Karpas-422 (cell line): ENCODE results near the gene MCTP2. TPM values are rescaled to one million over a fixed set of nuclear protein-coding genes. Genes with fewer than 3 reads are reported as not detected.

Experiments used
- DNase-seq: peaks from one replicate; pipeline ENCODE4 v3.0.0-alpha.2; 2015
- H2AFZ ChIP-seq: fragments of 200-600 bp; sonication (generic); 2 replicates; pipeline ENCODE4 v1.6.1; 2014; ENCODE audit warnings: antibody characterized with exemption, low read length, mixed read lengths
- H3K27ac ChIP-seq: fragments of 200-600 bp; sonication (generic); 2 replicates; pipeline ENCODE4 v1.5.1; 2014; ENCODE audit warnings: mild to moderate bottlenecking, low read length, moderate library complexity
- H3K27me3 ChIP-seq: fragments of 200-600 bp; sonication (generic); 2 replicates; pipeline ENCODE4 v1.6.1; 2014; ENCODE audit warnings: low read length, mixed read lengths
- H3K36me3 ChIP-seq: fragments of 200-600 bp; sonication (generic); 2 replicates; pipeline ENCODE4 v1.6.1; 2014; ENCODE audit warnings: low read length, mixed read lengths; ENCODE audit not compliant: insufficient read depth
- H3K4me1 ChIP-seq: fragments of 200-600 bp; sonication (generic); 2 replicates; pipeline ENCODE4 v1.6.1; 2014; ENCODE audit warnings: mild to moderate bottlenecking, low read length, mixed read lengths
- H3K4me2 ChIP-seq: fragments of 200-600 bp; sonication (generic); 2 replicates; pipeline ENCODE4 v1.6.1; 2014; ENCODE audit warnings: low read length, low read depth, mild to moderate bottlenecking; ENCODE audit not compliant: poor library complexity, severe bottlenecking
- H3K4me3 ChIP-seq: fragments of 200-600 bp; sonication (generic); 2 replicates; pipeline ENCODE4 v1.5.1; 2014; ENCODE audit warnings: mild to moderate bottlenecking, antibody characterized with exemption, low read length, mixed read lengths
- H3K79me2 ChIP-seq: fragments of 200-600 bp; sonication (generic); 2 replicates; pipeline ENCODE4 v1.6.1; 2014; ENCODE audit warnings: mild to moderate bottlenecking, low read length, mixed read lengths
- H3K9ac ChIP-seq: fragments of 200-600 bp; sonication (generic); 2 replicates; pipeline ENCODE4 v1.6.0; 2014; ENCODE audit warnings: low read length
- H3K9me2 ChIP-seq: fragments of 200-600 bp; sonication (generic), shearing (Covaris generic); replicated peaks from 2 replicates; pipeline ENCODE4 v1.6.0; 2014; ENCODE audit warnings: mild to moderate bottlenecking, low read length, moderate library complexity; ENCODE audit not compliant: insufficient read depth
- H3K9me3 ChIP-seq: fragments of 300-700, 200-600 bp; sonication (generic); 2 replicates; pipeline ENCODE4 v1.6.1; 2014; ENCODE audit warnings: low read length, mixed read lengths
- H4K20me1 ChIP-seq: fragments of 200-600 bp; sonication (generic); 2 replicates; pipeline ENCODE4 v1.6.1; 2014; ENCODE audit warnings: mild to moderate bottlenecking, antibody characterized with exemption, low read length, low read depth; ENCODE audit not compliant: insufficient read depth
- total RNA-seq: library from RNA; depleted of rRNA; stranded (reverse); fragments of >200 nt; shearing (Covaris generic); gene quantifications from 2 replicates; pipeline ENCODE4 v1.2.3, GENCODE V29; 2014; ENCODE audit warnings: low replicate concordance

Gene MCTP2
- total RNA-seq, 1 experiment from 2014 or later: 58.9 TPM

DNA sequence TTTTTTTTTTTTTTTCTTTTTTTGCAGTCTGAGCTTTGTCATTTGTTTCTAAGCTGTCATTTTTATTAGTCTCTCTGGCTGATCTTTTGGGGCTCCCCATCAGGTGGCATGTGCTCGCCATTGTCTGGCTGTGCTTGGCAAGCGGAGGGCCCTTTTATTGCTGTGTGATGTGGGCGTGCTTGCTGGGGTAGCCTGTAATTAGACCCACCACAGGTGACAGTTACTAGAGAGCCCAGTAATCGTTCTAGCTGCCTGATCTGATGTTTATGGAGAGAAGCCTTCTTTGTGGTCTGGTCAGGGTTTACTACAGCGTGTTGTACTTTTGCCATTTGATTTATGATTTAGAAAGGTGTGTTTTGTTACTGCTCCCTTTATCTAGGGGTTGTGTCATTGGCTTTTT, 179.9 kb downstream of the MCTP2 start:
- no peaks in the 10 kb centered on the region for H3K27me3 ChIP-seq
- H3K4me1 ChIP-seq: peaks cover 33% of the 10 kb centered on the region
- H4K20me1 ChIP-seq: no peaks in the 10 kb centered on the region
- H3K4me3 ChIP-seq: no peak overlapping the region
- no peak overlapping the region for H2AFZ ChIP-seq
- H3K9me2 ChIP-seq: no peaks in the 10 kb centered on the region
- no peaks in the 10 kb centered on the region for H3K9me3 ChIP-seq
- H3K79me2 ChIP-seq: no peaks in the 10 kb centered on the region
- peak overlapping the region; percentile 24; the same call in 1 of the 2 replicates for H3K27ac ChIP-seq
- H3K36me3 ChIP-seq: no peaks in the 10 kb centered on the region
- no peak overlapping the region for H3K9ac ChIP-seq
- DNase-seq: no peak
- H3K4me2 ChIP-seq: no peak overlapping the region

DNA sequence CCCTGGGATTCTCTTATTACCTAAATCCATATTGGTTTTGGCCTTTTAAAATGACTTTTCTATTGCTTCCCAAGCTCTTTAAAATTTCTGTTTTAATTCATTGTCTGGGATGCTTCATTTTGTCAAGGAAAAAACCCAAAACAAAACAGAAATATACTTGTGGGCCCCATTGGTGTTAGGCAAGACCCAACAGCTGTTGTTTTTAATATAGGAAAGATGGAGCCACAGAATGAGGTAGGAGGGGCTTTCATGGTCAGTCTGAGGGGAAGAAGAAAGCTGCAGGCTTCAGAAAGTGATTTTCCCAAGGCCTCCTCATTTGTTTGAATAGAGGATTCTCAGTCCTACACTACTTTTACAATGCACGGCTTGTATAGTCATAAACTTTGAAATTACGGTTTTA, 180.5 kb downstream of the MCTP2 start:
- H3K9me2 ChIP-seq: no peaks in the 10 kb centered on the region
- no peaks in the 10 kb centered on the region for H3K27me3 ChIP-seq
- H3K9ac ChIP-seq: no peak overlapping the region
- no peaks in the 10 kb centered on the region for H4K20me1 ChIP-seq
- H3K4me1 ChIP-seq: peaks cover 33% of the 10 kb centered on the region
- H3K36me3 ChIP-seq: no peaks in the 10 kb centered on the region
- no peaks in the 10 kb centered on the region for H3K9me3 ChIP-seq
- no peak overlapping the region for H3K4me2 ChIP-seq
- H2AFZ ChIP-seq: no peak overlapping the region
- no peak overlapping the region for H3K27ac ChIP-seq
- H3K4me3 ChIP-seq: no peak overlapping the region
- no peak for DNase-seq
- H3K79me2 ChIP-seq: no peaks in the 10 kb centered on the region

- Histone ChIP-seq H3K9me2 (no peaks in the 10 kb centered on the region), H4K20me1 (no peaks in the 10 kb centered on the region), H3K4me3 (no peak overlapping the region), H3K79me2 (no peaks in the 10 kb centered on the region), H3K36me3 (no peaks in the 10 kb centered on the region), H3K9ac (no peak overlapping the region), H3K9me3 (no peaks in the 10 kb centered on the region), H3K4me1 (peaks cover 33% of the 10 kb centered on the region), H3K27me3 (no peaks in the 10 kb centered on the region), H2AFZ (no peak overlapping the region), H3K4me2 (peak overlapping the region; percentile 8), H3K27ac (no peak overlapping the region)
- DNase-seq: peak; percentile 75
Measured at GRCh38 chr15:94412979-94413746, 181.8 kb downstream of the MCTP2 start.

DNA sequence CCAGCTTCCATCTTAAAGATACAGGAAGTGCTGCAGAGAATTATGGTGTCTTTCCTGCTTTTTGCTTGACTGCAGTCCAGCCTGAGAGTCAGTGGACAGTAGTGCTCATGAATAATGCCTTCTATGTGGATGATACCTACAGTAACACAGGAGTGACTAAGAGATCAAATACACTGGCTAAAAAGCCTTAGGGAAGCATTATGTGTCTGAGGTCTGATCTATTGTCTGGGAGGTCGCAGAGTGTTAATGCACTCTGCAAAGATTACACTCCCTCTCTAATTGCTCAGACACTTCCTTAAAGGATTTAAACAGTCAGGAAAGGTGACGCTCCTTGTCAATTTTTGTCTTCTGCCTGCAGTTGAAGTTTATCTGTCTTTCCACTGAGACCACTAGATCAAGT, 183.6 kb downstream of the MCTP2 start:
- Histone ChIP-seq H3K4me2 (no peak overlapping the region), H3K27ac (no peak overlapping the region)

GRCh38 chr15:94416267-94416666, 184.9 kb downstream of the MCTP2 start:
- Histone ChIP-seq H2AFZ (no peak overlapping the region), H3K4me1 (peaks cover 19% of the 10 kb centered on the region), H3K4me3 (no peak overlapping the region), H3K36me3 (no peaks in the 10 kb centered on the region), H3K9ac (no peak overlapping the region), H4K20me1 (no peaks in the 10 kb centered on the region), H3K27me3 (no peaks in the 10 kb centered on the region), H3K9me3 (no peaks in the 10 kb centered on the region), H3K9me2 (no peaks in the 10 kb centered on the region), H3K4me2 (no peak overlapping the region), H3K27ac (no peak overlapping the region), H3K79me2 (no peaks in the 10 kb centered on the region)
- DNase-seq: no peak

More for the DNA sequence above, 183.6 kb downstream of the MCTP2 start:
- H3K27me3 ChIP-seq: no peaks in the 10 kb centered on the region
- no peaks in the 10 kb centered on the region for H3K79me2 ChIP-seq
- H2AFZ ChIP-seq: no peak overlapping the region
- H3K4me1 ChIP-seq: peaks cover 32% of the 10 kb centered on the region
- H3K9me2 ChIP-seq: no peaks in the 10 kb centered on the region
- H4K20me1 ChIP-seq: no peaks in the 10 kb centered on the region
- no peaks in the 10 kb centered on the region for H3K9me3 ChIP-seq
- no peaks in the 10 kb centered on the region for H3K36me3 ChIP-seq
- no peak overlapping the region for H3K9ac ChIP-seq
- no peak overlapping the region for H3K4me3 ChIP-seq
- DNase-seq: no peak

DNA sequence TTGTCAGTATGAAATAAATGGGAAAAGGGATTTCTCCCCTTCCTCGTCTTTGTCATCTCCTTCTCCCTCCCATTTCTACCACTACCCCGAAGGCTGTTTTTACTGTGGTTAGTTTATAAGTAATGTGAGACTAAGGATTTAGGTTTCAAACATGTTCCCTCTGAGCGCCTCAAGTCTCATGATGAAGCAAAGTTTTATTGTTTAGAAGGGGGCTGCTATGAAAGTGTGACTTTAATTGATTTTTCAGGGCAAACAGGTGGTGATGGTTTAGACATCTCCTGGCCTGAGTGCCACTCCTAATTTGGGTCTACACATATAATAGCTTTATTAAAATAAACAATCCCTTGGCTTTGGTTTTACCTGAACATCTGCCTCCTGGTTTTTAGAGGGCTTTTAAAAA, 185.5 kb downstream of the MCTP2 start:
- Histone ChIP-seq H3K4me3 (no peak overlapping the region), H3K9me3 (no peaks in the 10 kb centered on the region), H3K4me1 (peaks cover 13% of the 10 kb centered on the region), H3K27me3 (no peaks in the 10 kb centered on the region), H3K36me3 (no peaks in the 10 kb centered on the region), H3K9me2 (no peaks in the 10 kb centered on the region), H4K20me1 (no peaks in the 10 kb centered on the region), H3K4me2 (no peak overlapping the region), H3K9ac (no peak overlapping the region), H2AFZ (no peak overlapping the region), H3K27ac (no peak overlapping the region), H3K79me2 (no peaks in the 10 kb centered on the region)
- DNase-seq: no peak

GRCh38 chr15:94417501-94418293, 186.3 kb downstream of the MCTP2 start:
- Histone ChIP-seq H3K27ac (no peak overlapping the region), H3K27me3 (no peaks in the 10 kb centered on the region), H3K9me2 (no peaks in the 10 kb centered on the region), H2AFZ (no peak overlapping the region), H3K79me2 (no peaks in the 10 kb centered on the region), H3K9me3 (no peaks in the 10 kb centered on the region), H3K4me2 (no peak overlapping the region), H3K4me1 (peaks cover 9% of the 10 kb centered on the region), H3K4me3 (no peak overlapping the region), H4K20me1 (no peaks in the 10 kb centered on the region), H3K9ac (no peak overlapping the region), H3K36me3 (no peaks in the 10 kb centered on the region)
- no peak for DNase-seq

DNA sequence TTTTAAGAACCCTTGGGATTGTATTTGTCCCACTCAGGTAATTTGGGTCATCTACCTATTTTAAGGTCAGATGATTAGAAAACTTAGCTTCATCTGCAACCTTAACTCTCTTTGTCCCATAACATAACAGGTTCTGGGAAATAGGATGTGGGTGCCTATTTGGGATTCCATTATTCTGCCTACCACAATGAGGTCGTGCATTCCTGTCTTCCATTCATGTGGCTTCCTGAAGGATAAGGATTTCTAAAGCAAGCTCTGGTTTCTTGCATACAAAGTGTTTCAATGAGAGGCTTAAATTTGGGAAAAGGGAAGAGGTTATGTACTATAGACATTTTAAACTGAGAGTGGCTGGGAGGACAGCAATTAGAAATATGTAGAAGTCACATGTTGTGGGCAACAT, 190.3 kb downstream of the MCTP2 start:
- Histone ChIP-seq H3K27me3 (no peaks in the 10 kb centered on the region), H3K79me2 (no peaks in the 10 kb centered on the region), H3K9ac (no peak overlapping the region), H3K4me1 (no peaks in the 10 kb centered on the region), H3K9me2 (no peaks in the 10 kb centered on the region), H3K36me3 (no peaks in the 10 kb centered on the region), H3K27ac (no peak overlapping the region), H3K9me3 (no peaks in the 10 kb centered on the region), H4K20me1 (no peaks in the 10 kb centered on the region), H3K4me3 (no peak overlapping the region), H3K4me2 (no peak overlapping the region), H2AFZ (no peak overlapping the region)
- no peak for DNase-seq
